ENCODE measurements around the gene C14orf93. TPM values are rescaled to one million over a fixed set of nuclear protein-coding genes. Genes with fewer than 3 reads are reported as not detected.

The C14orf93 gene
- total RNA-seq, 1 donor from 2014 or later: 12.6 TPM

DNA sequence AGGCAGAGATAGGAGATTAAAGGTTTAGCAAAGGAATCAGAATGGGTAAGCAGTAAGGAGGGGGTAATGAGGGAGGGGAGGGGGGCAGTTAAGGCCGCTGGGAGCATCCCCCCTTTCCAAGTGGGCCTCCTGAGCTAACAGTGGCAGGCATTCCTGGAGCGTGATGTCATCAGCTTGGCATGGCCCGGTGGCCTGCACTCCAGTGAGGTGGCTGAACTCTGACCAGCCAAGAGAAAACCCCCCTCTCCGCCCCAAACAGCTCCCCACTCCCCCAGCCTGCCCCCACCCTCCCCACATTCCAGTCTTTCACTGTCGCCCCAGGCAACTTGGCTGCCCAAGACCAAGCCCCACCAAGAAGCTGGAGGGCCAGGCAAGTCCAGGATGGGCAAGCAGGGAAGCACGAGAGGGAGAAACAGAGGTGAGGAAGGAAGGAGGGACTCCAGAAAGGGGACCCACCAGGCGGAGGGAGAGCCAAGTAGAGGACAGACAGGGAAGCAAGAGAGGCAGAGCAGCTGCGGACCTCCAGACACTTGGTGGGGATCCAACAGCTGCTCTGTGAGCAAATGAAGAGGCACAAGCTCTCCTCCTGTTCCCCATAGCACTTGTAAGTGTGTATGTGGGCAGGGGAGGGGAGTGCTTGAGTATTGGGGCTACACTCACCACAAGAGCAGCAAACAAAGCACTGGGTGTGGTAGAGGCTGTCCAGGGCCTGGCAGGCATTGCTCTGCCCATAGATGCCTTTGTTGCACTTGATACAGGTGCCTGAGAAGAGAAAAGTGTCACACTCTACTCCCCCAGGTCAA lies 32.1 kb downstream of the C14orf93 start:
- Mint-ChIP-seq H3K27me3 (peaks cover 3% of the 10 kb centered on the region), H3K4me1 (ENCODE audit: unreplicated experiment) (peaks cover 53% of the 10 kb centered on the region), H3K4me3 (peak overlapping the region; percentile 95), H3K36me3 (peaks cover 32% of the 10 kb centered on the region), H3K9me3 (no peaks in the 10 kb centered on the region), H3K27ac (peak overlapping the region; percentile 97)
- TF ChIP-seq, protein P1, sequence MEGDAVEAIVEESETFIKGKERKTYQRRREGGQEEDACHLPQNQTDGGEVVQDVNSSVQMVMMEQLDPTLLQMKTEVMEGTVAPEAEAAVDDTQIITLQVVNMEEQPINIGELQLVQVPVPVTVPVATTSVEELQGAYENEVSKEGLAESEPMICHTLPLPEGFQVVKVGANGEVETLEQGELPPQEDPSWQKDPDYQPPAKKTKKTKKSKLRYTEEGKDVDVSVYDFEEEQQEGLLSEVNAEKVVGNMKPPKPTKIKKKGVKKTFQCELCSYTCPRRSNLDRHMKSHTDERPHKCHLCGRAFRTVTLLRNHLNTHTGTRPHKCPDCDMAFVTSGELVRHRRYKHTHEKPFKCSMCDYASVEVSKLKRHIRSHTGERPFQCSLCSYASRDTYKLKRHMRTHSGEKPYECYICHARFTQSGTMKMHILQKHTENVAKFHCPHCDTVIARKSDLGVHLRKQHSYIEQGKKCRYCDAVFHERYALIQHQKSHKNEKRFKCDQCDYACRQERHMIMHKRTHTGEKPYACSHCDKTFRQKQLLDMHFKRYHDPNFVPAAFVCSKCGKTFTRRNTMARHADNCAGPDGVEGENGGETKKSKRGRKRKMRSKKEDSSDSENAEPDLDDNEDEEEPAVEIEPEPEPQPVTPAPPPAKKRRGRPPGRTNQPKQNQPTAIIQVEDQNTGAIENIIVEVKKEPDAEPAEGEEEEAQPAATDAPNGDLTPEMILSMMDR (conservative IDR thresholded peaks at IDR 0.05): no peak
- peak; percentile 80 for DNase-seq (ENCODE audit: extremely low spot score, unreplicated experiment)

- H3K4me1 Mint-ChIP-seq (ENCODE audit: unreplicated experiment): peaks cover 53% of the 10 kb centered on the region
- no peak for DNase-seq (ENCODE audit: extremely low spot score, unreplicated experiment)
- TF ChIP-seq, protein P1 (conservative IDR thresholded peaks at IDR 0.05): no peak
- H3K27me3 Mint-ChIP-seq: peaks cover 3% of the 10 kb centered on the region
- H3K27ac Mint-ChIP-seq: peak overlapping the region; percentile 97
- peak overlapping the region; percentile 95 for H3K4me3 Mint-ChIP-seq
- peaks cover 33% of the 10 kb centered on the region for H3K36me3 Mint-ChIP-seq
- H3K9me3 Mint-ChIP-seq: no peaks in the 10 kb centered on the region
These were observed 32.6 kb downstream of the C14orf93 start for GRCh38 chr14:22977434-22977683.

GRCh38 chr14:22976620-22977433 lies 33.1 kb downstream of the C14orf93 start:
- TF ChIP-seq, protein P1 (conservative IDR thresholded peaks at IDR 0.05): no peak
- Mint-ChIP-seq H3K36me3 (peaks cover 38% of the 10 kb centered on the region), H3K4me3 (peak overlapping the region; percentile 95), H3K27ac (peak overlapping the region; percentile 97), H3K9me3 (no peaks in the 10 kb centered on the region), H3K4me1 (ENCODE audit: unreplicated experiment) (peaks cover 53% of the 10 kb centered on the region), H3K27me3 (peaks cover 3% of the 10 kb centered on the region)
- DNase-seq (ENCODE audit: extremely low spot score, unreplicated experiment): no peak

DNA sequence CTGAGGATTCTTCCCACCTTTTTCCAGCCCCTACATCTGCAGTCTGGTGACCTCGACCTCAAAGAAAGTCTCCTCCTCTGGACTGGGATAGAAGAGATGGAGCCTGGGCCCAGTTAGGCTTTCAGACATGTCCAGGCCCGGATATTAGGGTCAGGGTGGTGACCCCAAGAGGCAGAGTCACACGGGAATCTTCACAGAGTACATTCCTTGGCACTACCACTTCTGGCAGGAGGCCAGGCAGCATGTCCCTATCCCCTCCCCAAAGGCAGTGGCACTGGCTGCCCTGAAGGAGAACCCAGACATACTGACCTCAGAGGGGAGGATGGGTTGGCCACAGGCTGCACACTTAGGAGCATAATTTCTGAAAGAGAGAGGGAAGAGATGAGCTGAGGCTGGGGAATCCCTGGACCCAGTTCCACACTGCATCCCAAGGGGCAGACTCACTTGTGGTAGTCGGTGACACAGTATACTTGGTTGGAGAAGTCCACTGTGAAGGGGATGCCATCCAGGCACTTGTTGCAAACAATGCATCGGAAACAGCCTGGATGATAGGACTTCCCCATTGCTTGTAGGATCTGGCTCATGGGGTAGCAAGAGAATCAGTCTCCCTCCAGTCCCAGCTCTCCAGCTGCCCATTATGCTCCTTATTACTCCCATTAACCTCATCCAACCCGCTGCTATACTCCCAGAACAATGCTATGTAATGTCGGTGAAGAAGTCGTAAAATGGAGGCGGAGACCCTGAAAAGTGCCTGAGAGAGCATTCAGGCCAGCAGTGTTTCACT lies 35.2 kb downstream of the C14orf93 start:
- TF ChIP-seq, protein P1 (conservative IDR thresholded peaks at IDR 0.05): no peak
- DNase-seq (ENCODE audit: extremely low spot score, unreplicated experiment): no peak
- Mint-ChIP-seq H3K9me3 (no peaks in the 10 kb centered on the region), H3K36me3 (peaks cover 34% of the 10 kb centered on the region), H3K27ac (peak overlapping the region; percentile 14), H3K27me3 (no peaks in the 10 kb centered on the region), H3K4me3 (no peak overlapping the region), H3K4me1 (ENCODE audit: unreplicated experiment) (peaks cover 48% of the 10 kb centered on the region)

- Mint-ChIP-seq H3K36me3 (peaks cover 38% of the 10 kb centered on the region), H3K27ac (peak overlapping the region; percentile 18), H3K4me1 (ENCODE audit: unreplicated experiment) (peaks cover 36% of the 10 kb centered on the region), H3K9me3 (no peaks in the 10 kb centered on the region), H3K27me3 (no peaks in the 10 kb centered on the region), H3K4me3 (no peak overlapping the region)
- DNase-seq (ENCODE audit: extremely low spot score, unreplicated experiment): no peak
- TF ChIP-seq, protein P1 (conservative IDR thresholded peaks at IDR 0.05): peak; percentile 82
These were observed 36.5 kb downstream of the C14orf93 start for GRCh38 chr14:22973217-22974032.

All from type B pancreatic cell (in vitro differentiated cells).